Fibroblast of lung (primary cell): ENCODE measurements around the gene GLG1.

ENCODE experiments used
- CTCF ChIP-seq, 2 donors: IDR thresholded peaks in 1 of 2; conservative IDR thresholded peaks in 1 of 2; 1 replicate in 1 of 2; 2 replicates in 1 of 2; pipeline ENCODE4 v1.5.1; 2011 to 2012; ENCODE audit warnings: low read length in 2 of 2, control low read depth in 1 of 2, inconsistent platforms in 1 of 2, low read depth in 1 of 2, mild to moderate bottlenecking in 1 of 2
- EZH2 ChIP-seq: IDR thresholded peaks from 2 replicates; pipeline ENCODE4 v1.5.1; 2012; ENCODE audit warnings: low read length, control low read depth, mild to moderate bottlenecking; ENCODE audit errors: missing control alignments

- TF ChIP-seq CTCF (conservative IDR thresholded peaks at IDR 0.05 in 1 of 2, IDR thresholded peaks at IDR 0.05 in 1 of 2; ENCODE audit: low read depth in 1 of 2, low read length in 2 of 2) (no peak), EZH2 (no peak)
Observed at GRCh38 chr16:74455213-74455612, 151.7 kb downstream of the GLG1 start.
